GM12891 (cell line): Measurements from ENCODE around the gene BRD7.
A peak's percentile ranks its signal among the peaks of the same experiment; 100 is the strongest.
"Not testable (repeated sequence)": the region's sequence is repeated elsewhere in the genome, so short reads cannot be mapped to it uniquely, and the experiment has no call there.

ENCODE experiments used
- DNase-seq: peaks from one replicate; pipeline ENCODE4 v3.0.0; 2011; ENCODE audit warnings: low spot score; ENCODE audit not compliant: insufficient read length
- FAIRE-seq: peaks from 2 replicates; lab custom pipeline; 2011; peaks lifted over from hg19 to GRCh38; lab: Jason Lieb, UNC
- PAX5 ChIP-seq: IDR thresholded peaks from 2 replicates; pipeline ENCODE4 v1.6.1; 2011; ENCODE audit warnings: low read length, moderate library complexity, mild to moderate bottlenecking; ENCODE audit not compliant: insufficient read depth, severe bottlenecking
- POLR2A ChIP-seq: IDR thresholded peaks from 2 replicates; pipeline ENCODE4 v1.6.1; 2011; ENCODE audit warnings: low read depth, low read length, control low read depth
- POLR2AphosphoS5 ChIP-seq: IDR thresholded peaks from 2 replicates; pipeline ENCODE4 v1.6.1; 2011; ENCODE audit warnings: low read depth, low read length, control low read depth
- POU2F2 ChIP-seq: IDR thresholded peaks from 2 replicates; pipeline ENCODE4 v1.6.1; 2011; ENCODE audit warnings: low read depth, mild to moderate bottlenecking, control low read depth, low read length, moderate library complexity
- SPI1 ChIP-seq: IDR thresholded peaks from 2 replicates; pipeline ENCODE4 v1.6.1; 2011; ENCODE audit warnings: low read depth, low read length, control low read depth
- TAF1 ChIP-seq: IDR thresholded peaks from 2 replicates; pipeline ENCODE4 v1.6.1; 2011; ENCODE audit warnings: low read depth, low read length, control low read depth

BRD7 gene

GRCh38 chr16:50359626-50360025 is 9.2 kb downstream of the BRD7 start:
- FAIRE-seq = no peak
- no peak for DNase-seq
- TF ChIP-seq POLR2A (no peak), POLR2AphosphoS5 (no peak), SPI1 (no peak), PAX5 (no peak), POU2F2 (no peak), TAF1 (no peak)

GRCh38 chr16:50354629-50355456 is 13.9 kb downstream of the BRD7 start:
- FAIRE-seq = no peak
- TF ChIP-seq POLR2A (no peak), TAF1 (no peak), PAX5 (no peak), SPI1 (no peak), POLR2AphosphoS5 (no peak), POU2F2 (no peak)
- no peak for DNase-seq

- TF ChIP-seq POLR2A (no peak), SPI1 (no peak), POLR2AphosphoS5 (no peak), PAX5 (no peak), TAF1 (no peak), POU2F2 (no peak)
- DNase-seq = no peak
- FAIRE-seq = no peak
These were observed 14.7 kb downstream of the BRD7 start for GRCh38 chr16:50354082-50354481.

- FAIRE-seq = peak; percentile 23
- DNase-seq = no peak
- TF ChIP-seq TAF1 = no peak
- TF ChIP-seq POLR2A = no peak
- no peak for TF ChIP-seq PAX5
- TF ChIP-seq SPI1 = no peak
- TF ChIP-seq POLR2AphosphoS5 = no peak
- TF ChIP-seq POU2F2 = no peak
These were observed 16.8 kb downstream of the BRD7 start for GRCh38 chr16:50351952-50352351.

GRCh38 chr16:50351116-50351515 is 17.7 kb downstream of the BRD7 start:
- DNase-seq = no peak
- TF ChIP-seq SPI1 (no peak), POU2F2 (no peak), TAF1 (no peak), POLR2A (no peak), POLR2AphosphoS5 (no peak), PAX5 (no peak)
- FAIRE-seq = no peak

- not testable (repeated sequence) for DNase-seq, FAIRE-seq
These were observed 23.6 kb downstream of the BRD7 start for GRCh38 chr16:50345210-50345609.

GRCh38 chr16:50343566-50343965 is 25.2 kb downstream of the BRD7 start:
- DNase-seq, FAIRE-seq: not testable (repeated sequence)

- FAIRE-seq = no peak
- TF ChIP-seq SPI1 = no peak
- no peak for DNase-seq
These were observed 28.2 kb downstream of the BRD7 start for GRCh38 chr16:50340578-50340977.

- DNase-seq (no peak), FAIRE-seq (no peak)
- no peak for TF ChIP-seq SPI1
- no peak for TF ChIP-seq POLR2AphosphoS5
- TF ChIP-seq TAF1 = no peak
- no peak for TF ChIP-seq POLR2A
- TF ChIP-seq PAX5 = no peak
- TF ChIP-seq POU2F2 = no peak
These were observed 30.2 kb downstream of the BRD7 start for GRCh38 chr16:50338371-50339231.

- DNase-seq (no peak), FAIRE-seq (no peak)
- TF ChIP-seq POU2F2 = no peak
- TF ChIP-seq POLR2AphosphoS5 = no peak
- no peak for TF ChIP-seq PAX5
- no peak for TF ChIP-seq POLR2A
- no peak for TF ChIP-seq TAF1
- no peak for TF ChIP-seq SPI1
These were observed 31.9 kb downstream of the BRD7 start for GRCh38 chr16:50336884-50337283.
